Fibroblast of gingiva (primary cell): ENCODE data around the gene SLC12A1.
"Not testable (repeated sequence)": the region's sequence is repeated elsewhere in the genome, so short reads cannot be mapped to it uniquely, and the experiment has no call there.

ENCODE experiments used
- DNase-seq: peaks from one replicate; pipeline ENCODE4 v3.0.0-alpha.2; 2011; ENCODE audit warnings: low read depth

Gene SLC12A1

DNA sequence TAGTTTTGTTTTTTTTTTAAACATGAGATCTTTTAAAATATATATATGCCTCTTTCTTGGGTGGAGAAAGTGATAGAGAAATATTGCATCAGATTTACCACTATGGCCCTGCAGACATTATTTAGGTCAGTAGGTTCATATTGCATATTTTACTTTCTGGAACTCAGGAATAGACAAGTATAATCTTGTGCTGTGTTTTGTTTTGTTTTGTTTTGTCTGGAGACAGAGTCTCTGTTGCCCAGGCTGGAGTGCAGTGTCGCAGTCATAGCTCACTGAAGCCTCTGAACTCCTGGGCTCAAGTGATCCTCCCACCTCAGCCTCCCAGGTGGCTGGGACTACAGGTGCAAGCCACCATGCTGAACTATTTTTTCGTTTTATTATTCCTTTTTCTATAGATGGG, 103.6 kb downstream of the SLC12A1 start:
- no peak for DNase-seq

DNA sequence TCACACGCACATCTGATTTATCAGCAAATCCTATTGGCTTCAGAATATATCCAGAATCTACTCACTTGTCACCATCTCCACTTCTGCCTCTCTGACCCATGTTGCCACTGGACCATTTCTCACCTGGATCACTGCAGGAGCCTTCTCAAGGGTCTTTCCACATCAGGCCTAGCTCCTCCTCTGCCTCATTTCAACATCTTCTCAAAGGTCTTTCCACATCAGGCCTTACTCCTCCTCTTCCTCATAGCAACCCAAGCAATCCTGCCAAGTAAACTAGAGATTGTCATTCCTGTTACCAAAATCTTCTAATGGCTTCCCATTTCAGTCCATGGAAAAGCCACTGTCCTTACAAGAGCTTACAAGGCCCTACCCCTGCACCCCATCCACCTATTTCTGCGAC, 107.1 kb downstream of the SLC12A1 start:
- peak; percentile 44 for DNase-seq

DNA sequence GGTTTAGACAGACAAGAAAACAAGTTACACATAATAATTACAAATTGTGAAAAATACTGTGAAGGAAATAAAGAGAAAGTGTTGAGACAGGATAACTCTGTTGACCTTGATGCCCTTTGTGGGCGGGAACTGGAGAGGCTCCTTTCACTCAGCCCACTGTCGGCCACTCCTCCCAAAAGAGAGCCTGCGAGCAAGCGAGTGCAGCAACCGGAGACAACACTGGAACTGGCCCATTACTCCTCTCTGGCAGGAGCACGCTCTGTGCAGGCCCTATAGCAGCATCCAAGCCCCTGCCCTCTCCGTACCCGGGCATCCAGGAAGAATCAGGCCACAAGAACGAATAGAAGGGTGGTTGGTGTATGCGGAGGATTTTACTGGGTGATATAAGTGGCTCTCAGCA, 108.9 kb downstream of the SLC12A1 start:
- no peak for DNase-seq

DNA sequence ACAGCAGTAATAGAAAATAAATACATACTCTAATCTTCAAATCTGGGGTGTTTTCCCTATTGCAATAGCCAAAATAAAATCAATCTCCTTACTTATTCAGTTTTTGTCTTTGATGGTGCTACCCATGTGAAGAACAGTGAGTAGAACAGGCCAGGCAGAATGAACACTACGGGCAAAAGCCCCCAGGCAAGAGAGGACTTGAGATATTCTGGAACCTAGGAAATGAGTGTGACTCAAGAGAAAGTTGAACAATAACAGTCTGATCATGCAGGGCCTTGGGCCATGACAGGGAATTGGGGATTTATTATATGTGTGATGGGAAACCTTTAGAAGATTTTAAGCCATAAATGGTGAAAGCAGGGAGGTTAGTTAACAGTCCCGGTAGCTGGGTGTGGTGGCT, 111.1 kb downstream of the SLC12A1 start:
- no peak for DNase-seq

DNA sequence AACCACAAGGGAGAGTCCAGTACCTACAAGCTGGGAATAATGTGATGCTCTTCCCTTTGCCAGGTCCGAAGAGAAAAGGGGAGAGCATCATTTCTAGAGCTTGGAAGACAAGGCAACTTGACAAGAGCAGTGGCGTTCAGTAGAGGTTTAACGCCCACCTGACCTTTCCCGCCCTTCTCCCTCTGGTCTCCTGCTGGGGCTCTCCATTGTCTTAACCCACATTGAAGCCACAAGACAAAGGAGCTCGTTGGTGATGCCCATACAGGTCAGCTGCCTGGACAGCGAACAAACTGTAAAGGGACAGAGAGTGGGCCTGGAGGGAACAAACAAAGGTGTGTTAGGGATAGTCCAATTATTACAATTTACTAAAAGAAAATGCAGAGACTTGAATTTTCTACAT, 112.0 kb downstream of the SLC12A1 start:
- no peak for DNase-seq

DNA sequence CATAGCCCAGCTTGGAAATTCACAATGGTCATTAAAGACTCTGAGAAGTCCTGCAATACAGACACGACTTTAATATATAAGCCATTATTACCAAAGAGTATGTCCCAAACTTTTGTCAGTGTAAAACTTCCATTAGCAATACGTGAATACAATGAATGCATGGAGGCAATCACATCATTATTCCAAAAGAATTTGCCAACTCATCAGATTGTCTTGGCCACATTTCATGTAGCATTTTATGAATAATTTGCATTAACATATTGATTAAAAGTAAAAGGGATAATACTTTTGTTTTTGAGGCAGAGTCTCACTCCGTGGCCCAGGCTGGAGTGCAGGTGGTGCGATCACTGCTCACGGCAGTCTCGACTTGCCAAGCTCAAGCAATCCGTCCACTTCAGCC, 117.2 kb downstream of the SLC12A1 start:
- no peak for DNase-seq

DNA sequence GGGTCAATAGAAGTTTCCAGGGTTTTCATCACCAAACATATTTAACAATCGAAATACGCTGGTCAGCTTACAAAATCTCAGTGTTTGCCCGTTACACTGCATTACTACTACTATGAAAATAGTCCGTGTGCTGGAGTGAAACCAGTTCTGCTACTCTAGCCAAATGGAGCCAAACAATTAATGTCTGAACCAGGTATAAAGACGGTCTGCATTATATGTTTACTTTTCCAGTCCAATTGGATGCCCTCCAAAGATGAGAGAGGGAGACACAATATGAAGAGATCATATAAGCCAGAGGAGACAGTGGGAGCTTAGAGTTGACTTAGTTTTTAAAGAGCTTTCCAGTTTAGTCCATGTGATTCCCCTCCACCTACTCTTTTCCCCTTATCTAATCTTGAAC, 118.8 kb downstream of the SLC12A1 start:
- DNase-seq, result no peak

DNA sequence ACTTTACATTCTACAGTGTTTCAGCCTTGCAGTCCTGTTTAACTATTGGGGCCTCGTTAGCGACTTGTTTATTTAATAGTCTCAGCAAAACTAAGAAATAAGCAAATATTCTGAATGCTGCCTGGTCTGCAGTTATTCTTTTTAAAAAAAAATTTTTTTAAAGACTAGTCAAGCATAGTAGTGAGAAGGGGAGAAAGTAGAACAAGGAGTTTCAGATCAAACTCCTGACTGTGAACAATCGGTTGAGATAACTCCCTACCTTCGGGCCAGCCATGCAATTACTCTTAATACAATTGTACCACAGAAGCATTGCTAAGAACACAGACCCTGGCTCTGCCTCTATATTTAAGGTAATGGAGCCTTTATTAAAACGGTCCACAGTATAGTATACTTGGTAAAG, 119.3 kb downstream of the SLC12A1 start:
- no peak for DNase-seq

DNA sequence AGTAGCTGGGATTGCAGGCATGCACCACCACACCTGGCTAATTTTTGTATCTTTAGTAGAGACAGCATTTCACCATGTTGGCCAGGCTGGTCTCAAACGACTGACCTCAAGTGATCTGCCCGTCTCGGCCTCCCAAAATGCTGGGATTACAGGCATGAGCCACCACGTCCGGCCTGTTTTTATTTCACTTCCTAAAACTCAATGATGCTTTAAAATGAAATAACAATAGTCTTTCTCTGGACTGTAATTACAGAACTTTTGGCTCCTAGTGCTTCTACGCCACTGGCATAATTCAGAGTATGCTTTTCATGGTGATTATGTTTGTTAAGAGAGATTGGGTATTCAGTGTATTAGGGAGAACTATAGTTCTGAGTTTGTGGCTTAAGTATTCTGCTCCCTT, 120.1 kb downstream of the SLC12A1 start:
- DNase-seq, result not testable (repeated sequence)

DNA sequence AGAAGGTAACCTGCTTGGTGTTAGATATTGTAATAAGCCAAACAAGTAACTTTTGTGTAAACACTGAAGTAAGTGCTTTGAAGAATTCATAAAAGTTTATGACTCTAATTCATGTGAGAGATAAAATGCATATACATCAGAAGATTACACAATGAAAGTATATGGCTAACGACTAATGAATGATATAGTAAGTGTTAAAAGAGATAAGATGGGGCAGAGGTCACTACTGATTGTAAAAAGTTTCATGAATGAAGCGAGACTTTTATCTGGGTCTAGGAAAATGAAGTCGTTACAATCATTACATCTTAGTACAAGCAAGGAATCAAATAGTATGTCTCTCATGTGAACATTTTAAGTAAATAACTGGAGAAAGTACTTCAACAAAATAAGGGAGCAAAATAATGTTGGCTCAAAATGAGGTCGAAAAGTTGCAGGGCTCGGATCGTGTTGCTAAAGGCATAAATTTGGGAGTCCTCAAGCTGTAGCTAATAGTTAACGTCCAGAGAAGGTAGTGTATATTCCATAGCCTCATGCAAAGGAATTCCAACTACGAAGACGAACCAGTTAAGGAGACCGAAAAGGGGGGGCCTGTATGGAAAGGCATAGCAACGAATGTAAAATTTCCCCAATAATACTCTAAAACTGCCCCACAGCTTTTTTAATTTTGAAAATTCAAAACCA, 124.1 kb downstream of the SLC12A1 start:
- no peak for DNase-seq

DNA sequence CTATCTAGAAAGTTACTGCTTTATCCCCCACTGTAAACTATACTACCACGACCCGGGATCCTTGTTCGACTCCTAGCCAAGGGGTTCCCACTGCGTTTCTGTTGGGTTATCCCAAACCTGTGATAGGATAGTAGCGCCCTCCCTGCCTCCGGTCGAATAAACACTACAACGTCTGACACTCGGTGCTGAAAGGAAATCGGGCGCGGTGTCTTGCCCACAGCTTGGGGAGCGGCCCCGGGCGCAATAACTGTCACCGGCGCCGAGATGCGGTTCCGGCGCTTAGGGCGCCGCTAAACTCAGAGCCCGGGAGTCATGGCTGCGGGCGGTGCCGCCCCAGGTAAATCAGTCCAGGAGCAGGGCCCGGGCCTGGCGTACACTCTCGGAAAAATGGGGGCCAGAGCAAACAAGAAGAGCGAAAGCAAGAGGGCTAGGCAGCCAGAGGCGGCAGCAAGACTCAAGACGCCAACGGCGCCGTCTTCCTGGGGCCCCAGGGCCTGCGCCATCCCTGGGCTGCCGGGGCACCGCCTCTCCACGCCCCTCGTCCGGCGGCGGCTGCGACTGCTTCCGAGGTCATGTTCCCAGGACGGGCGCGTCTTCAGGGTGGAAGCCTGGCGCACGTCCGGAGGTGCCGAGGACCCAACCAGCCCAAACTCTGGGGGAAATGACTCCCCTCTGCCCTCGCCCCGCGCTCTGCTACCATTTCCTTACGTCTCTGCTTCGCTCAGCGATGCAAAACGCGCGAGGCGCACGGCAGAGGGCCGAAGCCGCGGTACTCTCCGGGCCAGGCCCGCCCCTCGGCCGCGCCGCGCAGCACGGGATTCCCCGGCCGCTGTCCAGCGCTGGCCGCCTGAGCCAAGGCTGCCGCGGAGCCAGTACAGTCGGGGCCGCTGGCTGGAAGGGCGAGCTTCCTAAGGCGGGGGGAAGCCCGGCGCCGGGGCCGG, 125.0 kb downstream of the SLC12A1 start, which contains the start of gene DUT:
DUT (plus strand) TSS at position 575 of the 941 bp plus-strand sequence; CDS start at position 662, 87 bp downstream.
- DNase-seq, result peak; percentile 83

DNA sequence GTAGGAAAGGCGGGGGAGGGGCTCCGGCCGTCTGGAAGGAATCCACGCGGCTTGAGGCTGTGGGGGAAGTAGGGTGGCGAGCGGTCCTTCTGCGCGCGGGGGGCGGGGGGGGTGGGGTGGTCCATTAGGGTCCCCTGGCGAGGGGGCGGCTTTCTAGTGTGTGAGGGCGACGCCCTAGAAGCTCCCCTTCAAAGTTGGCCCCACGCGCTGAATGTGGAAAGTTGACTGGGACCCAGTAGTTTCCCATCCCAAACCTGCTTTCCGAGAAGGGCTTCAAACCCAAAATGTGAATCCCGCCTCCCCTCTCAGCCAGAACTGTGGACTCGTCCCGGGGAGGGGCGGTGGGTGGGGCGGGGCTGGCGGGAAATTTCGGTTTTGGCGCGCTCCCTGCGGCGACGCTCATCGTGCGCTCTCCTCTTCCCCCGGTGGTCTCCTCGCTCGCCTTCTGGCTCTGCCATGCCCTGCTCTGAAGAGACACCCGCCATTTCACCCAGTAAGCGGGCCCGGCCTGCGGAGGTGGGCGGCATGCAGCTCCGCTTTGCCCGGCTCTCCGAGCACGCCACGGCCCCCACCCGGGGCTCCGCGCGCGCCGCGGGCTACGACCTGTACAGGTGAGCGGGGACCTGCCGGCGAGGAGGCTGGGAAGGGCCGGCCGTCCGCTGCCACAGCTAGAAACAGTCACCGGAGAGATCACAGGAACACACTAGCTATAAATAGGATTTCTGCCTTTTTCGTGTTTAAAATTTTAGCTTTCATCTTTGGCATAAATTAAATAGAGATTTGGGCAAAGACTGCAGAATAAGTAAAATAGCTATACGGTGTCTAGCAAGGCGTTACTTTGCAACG, 125.9 kb downstream of the SLC12A1 start:
- DNase-seq, result peak; percentile 67

DNA sequence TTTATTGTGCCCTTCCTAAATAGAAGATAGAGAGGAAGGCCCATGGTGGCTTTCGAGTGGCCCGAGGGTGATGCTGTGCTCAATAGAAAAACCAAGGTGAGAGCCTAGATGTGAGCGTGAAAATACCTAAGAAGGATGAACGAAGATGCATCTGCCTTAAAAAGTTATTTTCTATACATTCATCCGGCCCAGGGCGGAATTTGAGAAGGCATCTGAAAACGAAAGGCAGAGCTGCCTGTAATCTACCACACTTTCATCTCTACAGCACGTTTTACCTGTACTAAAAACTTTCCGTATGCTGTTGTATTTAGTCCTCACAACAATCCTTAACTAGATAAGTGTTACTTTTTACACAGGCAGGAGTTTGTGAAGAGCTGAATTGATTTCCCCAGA, 126.5 kb downstream of the SLC12A1 start:
- no peak for DNase-seq

DNA sequence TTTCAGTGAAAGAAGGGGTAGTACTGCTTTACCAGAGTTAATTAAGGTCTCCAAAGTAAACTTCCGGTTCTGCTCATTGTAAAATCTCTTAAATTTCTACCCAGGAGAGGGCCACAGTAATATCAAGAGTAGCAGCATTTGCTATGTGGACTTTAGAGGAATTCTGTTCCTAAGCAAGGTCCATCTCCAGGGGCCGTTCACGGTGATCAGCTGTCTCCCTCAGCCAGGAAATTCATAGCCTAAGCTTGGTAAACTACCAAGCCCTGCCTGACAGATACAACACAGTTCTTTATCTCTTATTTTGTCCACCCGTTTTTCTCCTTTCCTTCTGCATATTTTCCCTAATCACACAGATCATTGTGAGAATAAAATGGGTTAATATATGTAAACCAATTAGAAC, 127.4 kb downstream of the SLC12A1 start:
- DNase-seq, result no peak

DNA sequence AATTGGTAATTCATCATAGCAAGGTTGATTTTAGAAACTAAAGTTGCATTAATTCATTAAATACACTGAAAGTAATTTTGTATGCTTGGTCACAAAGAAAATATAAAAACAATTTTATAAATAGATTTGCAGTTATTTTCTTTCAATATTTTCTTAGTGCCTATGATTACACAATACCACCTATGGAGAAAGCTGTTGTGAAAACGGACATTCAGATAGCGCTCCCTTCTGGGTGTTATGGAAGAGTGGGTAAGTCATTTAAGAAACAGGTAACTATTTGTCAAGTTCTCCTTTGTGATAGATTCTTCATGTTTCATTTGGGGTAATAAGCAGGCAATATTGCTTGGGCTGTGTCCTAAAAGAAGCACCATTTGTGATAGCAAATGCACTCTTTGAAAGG, 128.2 kb downstream of the SLC12A1 start:
- DNase-seq, result no peak

DNA sequence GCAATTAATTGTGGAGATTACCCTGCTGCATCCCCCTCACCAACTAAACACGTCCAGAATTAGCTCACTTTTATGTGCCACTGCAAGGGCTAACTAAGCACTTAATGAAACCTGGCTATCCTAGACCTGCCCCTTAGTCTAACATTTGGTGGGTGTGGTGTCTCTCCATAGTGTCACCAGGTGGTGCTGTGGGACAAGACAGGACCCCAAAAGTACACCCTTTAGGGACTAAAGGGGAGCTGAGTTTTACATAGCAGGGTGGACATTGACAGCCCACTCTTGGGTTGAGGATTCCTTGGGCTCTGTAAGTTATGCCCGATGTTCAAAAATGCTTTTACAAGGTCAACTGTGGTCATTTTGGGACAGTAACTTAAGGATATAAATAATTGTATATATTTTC, 130.8 kb downstream of the SLC12A1 start:
- DNase-seq, result no peak

DNA sequence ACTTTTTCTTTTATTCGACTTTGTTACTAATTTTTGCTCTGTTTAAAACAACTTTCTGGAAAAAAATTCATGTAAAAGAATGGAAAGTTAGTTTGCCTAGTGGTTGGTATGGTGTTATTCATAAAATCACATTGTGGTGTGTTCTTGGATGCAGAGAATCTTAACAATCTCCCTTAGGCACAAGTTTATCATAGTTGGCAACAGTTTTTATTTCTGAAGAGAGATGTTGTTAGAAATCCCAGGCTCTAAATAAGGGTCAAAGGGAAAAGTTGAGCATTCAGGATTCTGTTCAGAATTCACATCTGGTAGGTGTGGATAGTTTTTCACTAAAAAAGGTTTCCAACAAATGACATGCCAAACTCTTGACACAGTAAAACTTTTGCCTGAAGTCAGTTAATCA, 131.5 kb downstream of the SLC12A1 start:
- peak; percentile 10 for DNase-seq

DNA sequence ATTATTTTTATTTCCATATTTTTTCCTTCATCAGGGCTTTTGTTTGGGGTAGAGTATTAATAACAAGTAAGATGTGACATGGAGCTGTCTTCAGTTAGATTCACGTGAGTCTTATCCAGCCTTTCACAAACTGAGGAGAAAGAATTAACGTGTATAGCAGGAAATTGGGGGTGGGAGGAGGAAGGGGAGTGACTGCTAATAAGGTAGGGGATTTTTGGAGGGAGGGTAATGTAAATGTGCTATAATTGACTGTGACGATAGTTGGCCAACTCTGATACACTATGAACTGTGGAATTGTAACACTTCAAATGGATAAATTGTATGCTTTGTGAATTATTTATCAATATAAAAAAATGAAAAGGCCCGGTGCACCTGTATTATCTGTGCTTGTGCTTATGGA, 134.0 kb downstream of the SLC12A1 start:
- no peak for DNase-seq

DNA sequence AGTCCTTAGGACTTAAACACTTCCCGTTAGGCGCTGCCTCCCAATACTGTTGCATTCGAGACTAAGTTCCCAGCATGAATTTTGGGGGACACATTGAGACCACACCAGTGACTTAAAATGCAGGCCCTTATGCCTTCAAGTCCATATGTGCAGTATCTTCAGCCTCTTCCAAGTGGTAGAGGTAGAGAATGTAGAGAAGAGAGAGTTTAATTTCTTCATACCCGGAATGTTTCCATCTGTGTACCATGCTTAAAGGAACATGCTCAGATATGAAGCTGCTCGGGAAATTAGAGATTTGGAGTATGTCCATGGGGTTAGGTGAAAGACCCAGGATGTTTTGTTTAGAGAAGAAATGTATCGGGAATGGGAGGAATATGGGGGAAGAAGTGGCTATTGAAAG, 137.8 kb downstream of the SLC12A1 start:
- DNase-seq, result no peak

DNA sequence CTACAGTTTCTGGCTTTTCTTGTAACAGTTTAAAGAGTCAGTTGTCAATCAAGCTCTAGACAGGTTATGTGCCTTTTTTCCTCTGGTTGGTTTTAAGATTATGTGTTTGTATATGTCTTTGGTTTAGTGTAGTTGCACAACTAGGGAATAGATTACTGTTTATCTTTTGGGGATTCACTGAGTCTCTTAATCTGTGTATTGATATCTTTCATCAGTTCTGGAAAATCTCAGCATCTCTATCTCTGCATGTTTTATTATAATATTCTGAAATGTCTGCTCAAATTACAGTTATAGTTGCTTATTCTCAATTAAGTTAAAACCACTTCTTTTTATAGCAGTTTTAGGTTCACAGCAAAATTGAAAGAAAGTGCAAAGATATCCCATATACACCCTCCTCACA, 139.4 kb downstream of the SLC12A1 start:
- no peak for DNase-seq

DNA sequence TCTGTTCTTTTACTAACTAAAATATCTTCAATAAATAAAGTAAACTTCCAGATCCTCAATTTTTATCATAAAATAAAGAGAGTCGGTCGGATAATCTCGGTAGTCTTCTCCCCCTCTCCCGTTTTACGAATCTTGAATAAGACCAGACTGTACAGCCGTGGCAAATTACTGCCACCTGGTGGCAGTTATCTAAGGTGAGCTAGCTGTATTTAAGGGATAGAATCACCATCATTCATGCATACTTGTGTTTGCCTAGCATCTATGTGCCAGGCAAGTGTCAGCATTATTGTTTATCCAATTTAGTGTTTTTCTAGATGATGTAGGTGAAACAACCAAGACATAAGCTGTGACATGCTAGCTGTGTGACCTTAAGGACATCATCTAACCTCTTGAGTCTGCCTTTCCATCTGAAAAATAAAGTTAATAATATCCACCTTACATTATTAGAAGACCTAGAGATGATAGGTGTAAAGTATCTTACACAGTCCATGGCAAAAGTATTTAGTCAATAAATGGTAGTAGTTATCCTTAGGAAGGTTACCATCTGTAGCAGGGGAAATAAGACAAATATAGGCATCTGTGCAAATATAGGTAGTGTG, 146.5 kb downstream of the SLC12A1 start:
- DNase-seq, result peak; percentile 42
